Mesenchymal stem cell (in vitro differentiated cells and primary cell): ENCODE results near the gene ASIC2.

Experiments
- DNase-seq: peaks from one replicate; pipeline ENCODE4 v3.0.0-alpha.2; 2013
- H2AFZ ChIP-seq: one replicate; pipeline ENCODE4 v1.6.1; 2013; ENCODE audit warnings: low read depth, mild to moderate bottlenecking, control low read depth, inconsistent platforms, low read length, moderate library complexity
- H2AK5ac ChIP-seq: 2 replicates; pipeline ENCODE4 v1.6.1; 2013; ENCODE audit warnings: low read length, moderate library complexity, mild to moderate bottlenecking, inconsistent platforms; ENCODE audit not compliant: severe bottlenecking
- H2BK120ac ChIP-seq: one replicate; pipeline ENCODE4 v1.6.1; 2013; ENCODE audit warnings: low read depth, mild to moderate bottlenecking, inconsistent platforms, low read length, moderate library complexity
- H2BK12ac ChIP-seq, 2 experiments: one replicate each; pipeline ENCODE4 v1.6.1; 2013; ENCODE audit warnings: inconsistent platforms in 2 of 2, low read length in 2 of 2, mild to moderate bottlenecking in 2 of 2, moderate library complexity in 2 of 2, control low read depth in 1 of 2
- H2BK15ac ChIP-seq: one replicate; pipeline ENCODE4 v1.6.1; 2013; ENCODE audit warnings: mild to moderate bottlenecking, low read depth, inconsistent platforms; ENCODE audit not compliant: poor library complexity, severe bottlenecking
- H2BK5ac ChIP-seq: 2 replicates; pipeline ENCODE4 v1.6.1; 2013; ENCODE audit warnings: low read depth, mild to moderate bottlenecking, low read length, control low read depth, inconsistent platforms; ENCODE audit not compliant: poor library complexity, severe bottlenecking
- H3K14ac ChIP-seq, 2 experiments: one replicate each; pipeline ENCODE4 v1.6.1; 2013; ENCODE audit warnings: inconsistent platforms in 2 of 2, low read length in 2 of 2, control low read depth in 1 of 2, mild to moderate bottlenecking in 1 of 2, moderate library complexity in 1 of 2
- H3K18ac ChIP-seq, 2 experiments: one replicate each; pipeline ENCODE4 v1.6.1; 2013; ENCODE audit warnings: inconsistent platforms in 2 of 2, low read length in 2 of 2, control low read depth in 1 of 2, low read depth in 1 of 2, mild to moderate bottlenecking in 1 of 2
- H3K23ac ChIP-seq, 2 experiments: one replicate each; pipeline ENCODE4 v1.6.1; 2013; ENCODE audit warnings: inconsistent platforms in 2 of 2, low read length in 2 of 2, mild to moderate bottlenecking in 2 of 2, moderate library complexity in 2 of 2, control low read depth in 1 of 2
- H3K27ac ChIP-seq: 2 replicates; pipeline ENCODE4 v1.5.1; 2013; ENCODE audit warnings: mild to moderate bottlenecking, moderate library complexity, low read length, control low read depth, inconsistent platforms; ENCODE audit not compliant: poor library complexity, severe bottlenecking
- H3K27me3 ChIP-seq, 2 experiments: 2 replicates each; pipeline versions ENCODE4 v1.6.1 to v1.7.0; 2013; ENCODE audit warnings: low read length in 2 of 2, mild to moderate bottlenecking in 2 of 2, moderate library complexity in 2 of 2, control low read depth in 1 of 2, inconsistent platforms in 1 of 2; ENCODE audit not compliant: control insufficient read depth in 1 of 2, insufficient read depth in 1 of 2
- H3K36me3 ChIP-seq, 2 experiments: 2 replicates each; pipeline versions ENCODE4 v1.6.1 to v1.7.0; 2013; ENCODE audit warnings: low read length in 2 of 2, control low read depth in 1 of 2, inconsistent platforms in 1 of 2, low read depth in 1 of 2, mild to moderate bottlenecking in 1 of 2; ENCODE audit not compliant: insufficient read depth in 2 of 2, control insufficient read depth in 1 of 2
- H3K4ac ChIP-seq, 2 experiments: one replicate each; pipeline ENCODE4 v1.6.1; 2013; ENCODE audit warnings: inconsistent platforms in 2 of 2, low read length in 2 of 2, mild to moderate bottlenecking in 2 of 2, moderate library complexity in 2 of 2, control low read depth in 1 of 2, low read depth in 1 of 2
- H3K4me1 ChIP-seq: 2 replicates; pipeline ENCODE4 v1.6.1; 2013; ENCODE audit warnings: low read depth, low read length, control low read depth; ENCODE audit not compliant: control insufficient read depth, insufficient read depth
- H3K4me2 ChIP-seq: 2 replicates; pipeline ENCODE4 v1.6.1; 2013; ENCODE audit warnings: low read length, mild to moderate bottlenecking, inconsistent platforms; ENCODE audit not compliant: poor library complexity, severe bottlenecking
- H3K4me3 ChIP-seq, 2 experiments: 2 replicates each; pipeline versions ENCODE4 v1.5.1 to v1.7.0; 2013; ENCODE audit warnings: low read length in 2 of 2, mild to moderate bottlenecking in 2 of 2, control low read depth in 1 of 2, low read depth in 1 of 2; ENCODE audit not compliant: insufficient read depth in 1 of 2
- H3K79me1 ChIP-seq: replicated peaks from 2 replicates; pipeline ENCODE4 v1.6.1; 2013; ENCODE audit warnings: mild to moderate bottlenecking, control low read depth, low read length, inconsistent platforms; ENCODE audit not compliant: poor library complexity, severe bottlenecking
- H3K9ac ChIP-seq: 2 replicates; pipeline ENCODE4 v1.7.0; 2013; ENCODE audit warnings: mild to moderate bottlenecking, low read length, moderate library complexity
- H3K9me3 ChIP-seq: 2 replicates; pipeline ENCODE4 v1.7.0; 2013; ENCODE audit warnings: mild to moderate bottlenecking, low read length; ENCODE audit not compliant: control insufficient read depth
- H4K8ac ChIP-seq: one replicate; pipeline ENCODE4 v1.6.1; 2013; ENCODE audit warnings: inconsistent platforms, mild to moderate bottlenecking, low read length, moderate library complexity
- H4K91ac ChIP-seq: one replicate; pipeline ENCODE4 v1.6.1; 2013; ENCODE audit warnings: mild to moderate bottlenecking, low read length, inconsistent platforms
- WGBS: methylation state at CpG from one replicate; pipeline ENCODE4 v1.1.7; 2013; ENCODE audit warnings: mixed read lengths; 5-methylcytosine and 5-hydroxymethylcytosine counted together

The ASIC2 gene

GRCh38 chr17:33258296-33258695 is 34.8 kb downstream of the ASIC2 start:
- Histone ChIP-seq H2BK12ac (no peak overlapping the region), H2BK5ac (no peak overlapping the region), H3K4me1 (peaks cover 2% of the 10 kb centered on the region), H3K9ac (no peak overlapping the region), H3K36me3 (no peaks in the 10 kb centered on the region), H3K27ac (no peak overlapping the region), H4K91ac (no peak overlapping the region), H3K23ac (no peak overlapping the region), H3K4me2 (no peak overlapping the region), H3K4ac (no peak overlapping the region), H3K79me1 (no peaks in the 10 kb centered on the region), H3K14ac (no peak overlapping the region), H3K9me3 (no peaks in the 10 kb centered on the region), H2BK120ac (no peak overlapping the region), H3K4me3 (no peak overlapping the region), H2BK15ac (no peak overlapping the region), H4K8ac (no peak overlapping the region), H2AFZ (no peak overlapping the region), H3K18ac (no peak overlapping the region), H3K27me3 (peaks cover 0 to 72% of the 10 kb centered on the region in 2 experiments), H2AK5ac (no peak overlapping the region)
- 83% methylated on average over 3 of the region's 3 CpGs for WGBS
- no peak for DNase-seq

- DNase-seq = no peak
- H2BK15ac ChIP-seq = no peak overlapping the region
- no peaks in the 10 kb centered on the region for H3K4me1 ChIP-seq
- no peak overlapping the region for H3K23ac ChIP-seq
- H2BK5ac ChIP-seq = no peak overlapping the region
- H2BK12ac ChIP-seq = no peak overlapping the region
- H3K4ac ChIP-seq = no peak overlapping the region
- H3K27me3 ChIP-seq = peaks cover 0 to 71% of the 10 kb centered on the region in 2 experiments
- no peak overlapping the region for H3K18ac ChIP-seq
- H2AFZ ChIP-seq = no peak overlapping the region
- 98% methylated on average over 2 of the region's 2 CpGs for WGBS
- H3K4me3 ChIP-seq = no peak overlapping the region
- no peak overlapping the region for H4K8ac ChIP-seq
- no peak overlapping the region for H2AK5ac ChIP-seq
- no peak overlapping the region for H3K14ac ChIP-seq
- H3K36me3 ChIP-seq = no peaks in the 10 kb centered on the region
- H3K9me3 ChIP-seq = no peaks in the 10 kb centered on the region
- no peak overlapping the region for H4K91ac ChIP-seq
- no peak overlapping the region for H3K27ac ChIP-seq
- no peak overlapping the region for H3K9ac ChIP-seq
- H3K79me1 ChIP-seq = no peaks in the 10 kb centered on the region
- H2BK120ac ChIP-seq = no peak overlapping the region
- H3K4me2 ChIP-seq = no peak overlapping the region
Observed at GRCh38 chr17:33245183-33245582, 47.9 kb downstream of the ASIC2 start.

- H3K79me1 ChIP-seq = no peaks in the 10 kb centered on the region
- H3K18ac ChIP-seq = no peak overlapping the region
- no peak overlapping the region for H4K8ac ChIP-seq
- no peak overlapping the region for H2AFZ ChIP-seq
- H3K4me3 ChIP-seq = no peak overlapping the region
- no peak overlapping the region for H2BK15ac ChIP-seq
- H3K4me1 ChIP-seq = no peaks in the 10 kb centered on the region
- no peak overlapping the region for H3K27ac ChIP-seq
- H2BK12ac ChIP-seq = no peak overlapping the region
- no peak overlapping the region for H2BK120ac ChIP-seq
- no peak overlapping the region for H3K9ac ChIP-seq
- H3K4ac ChIP-seq = no peak overlapping the region
- H3K4me2 ChIP-seq = no peak overlapping the region
- 100% methylated on average over 2 of the region's 3 CpGs for WGBS
- H3K23ac ChIP-seq = no peak overlapping the region
- H2BK5ac ChIP-seq = no peak overlapping the region
- H3K14ac ChIP-seq = no peak overlapping the region
- peaks cover 0 to 70% of the 10 kb centered on the region in 2 experiments for H3K27me3 ChIP-seq
- H2AK5ac ChIP-seq = no peak overlapping the region
- H4K91ac ChIP-seq = no peak overlapping the region
- no peaks in the 10 kb centered on the region for H3K36me3 ChIP-seq
- no peaks in the 10 kb centered on the region for H3K9me3 ChIP-seq
- no peak for DNase-seq
Observed at GRCh38 chr17:33243732-33244131, 49.4 kb downstream of the ASIC2 start.

- Histone ChIP-seq H2AFZ (no peak overlapping the region), H3K36me3 (no peaks in the 10 kb centered on the region), H3K23ac (no peak overlapping the region), H3K18ac (no peak overlapping the region), H3K79me1 (no peaks in the 10 kb centered on the region), H3K27me3 (peaks cover 0 to 68% of the 10 kb centered on the region in 2 experiments), H2BK12ac (no peak overlapping the region), H2BK15ac (no peak overlapping the region), H3K4ac (no peak overlapping the region), H2BK5ac (no peak overlapping the region), H4K8ac (no peak overlapping the region), H3K4me2 (no peak overlapping the region), H3K14ac (no peak overlapping the region), H4K91ac (no peak overlapping the region), H2BK120ac (no peak overlapping the region), H3K4me1 (no peaks in the 10 kb centered on the region), H3K4me3 (no peak overlapping the region), H3K9me3 (no peaks in the 10 kb centered on the region), H2AK5ac (no peak overlapping the region), H3K9ac (no peak overlapping the region), H3K27ac (no peak overlapping the region)
- WGBS = 96% methylated on average over 7 of the region's 8 CpGs
- no peak for DNase-seq
Observed at GRCh38 chr17:33242375-33243124, 50.5 kb downstream of the ASIC2 start.
